Bronchial epithelial cell (primary cell): ENCODE results near the gene MMP23B. TPM values are rescaled to one million over a fixed set of nuclear protein-coding genes. Genes with fewer than 3 reads are reported as not detected.

Experiments used
- DNase-seq: peaks from one replicate; pipeline ENCODE4 v3.0.0-alpha.2; 2010; ENCODE audit warnings: low read depth
- FAIRE-seq: peaks from 2 replicates; lab custom pipeline; 2011; peaks lifted over from hg19 to GRCh38; lab: Jason Lieb, UNC
- H3K27me3 ChIP-seq: 2 replicates; pipeline ENCODE4 v1.5.1; 2011; ENCODE audit warnings: low read length; ENCODE audit not compliant: control insufficient read depth, insufficient read depth
- H3K36me3 ChIP-seq: 2 replicates; pipeline ENCODE4 v1.5.1; 2011; ENCODE audit warnings: low read length; ENCODE audit not compliant: control insufficient read depth, insufficient read depth
- H3K4me3 ChIP-seq: 2 replicates; pipeline ENCODE4 v1.5.1; 2011; ENCODE audit warnings: mild to moderate bottlenecking, low read depth, low read length, control low read depth
- CTCF ChIP-seq: IDR thresholded peaks from 2 replicates; pipeline ENCODE4 v1.5.1; 2011; ENCODE audit warnings: mild to moderate bottlenecking, moderate library complexity, low read length, control low read depth, inconsistent platforms; ENCODE audit not compliant: insufficient read depth, severe bottlenecking
- total RNA-seq: library from RNA; depleted of rRNA; stranded (reverse); fragments of >200 nt; gene quantifications from 2 replicates; pipeline ENCODE4 v1.2.1, GENCODE V29; 2014

Gene MMP23B
- total RNA-seq, 1 donor from 2014 or later = 0.26 TPM

- TF ChIP-seq CTCF = no peak
- no peaks in the 10 kb centered on the region for H3K36me3 ChIP-seq
- no peaks in the 10 kb centered on the region for H3K27me3 ChIP-seq
- DNase-seq = no peak
- FAIRE-seq = no peak
- no peak overlapping the region for H3K4me3 ChIP-seq
Observed at GRCh38 chr1:1602304-1602967, 29.5 kb upstream of the MMP23B start.

GRCh38 chr1:1602968-1603506, 28.9 kb upstream of the MMP23B start:
- DNase-seq (no peak), FAIRE-seq (no peak)
- no peaks in the 10 kb centered on the region for H3K36me3 ChIP-seq
- no peak for TF ChIP-seq CTCF
- no peaks in the 10 kb centered on the region for H3K27me3 ChIP-seq
- H3K4me3 ChIP-seq = no peak overlapping the region

GRCh38 chr1:1603671-1604373, 28.2 kb upstream of the MMP23B start:
- H3K4me3 ChIP-seq = no peak overlapping the region
- no peaks in the 10 kb centered on the region for H3K36me3 ChIP-seq
- no peak for TF ChIP-seq CTCF
- DNase-seq (no peak), FAIRE-seq (no peak)
- H3K27me3 ChIP-seq = no peaks in the 10 kb centered on the region

GRCh38 chr1:1604374-1605033, 27.5 kb upstream of the MMP23B start:
- no peak for DNase-seq
- Histone ChIP-seq H3K27me3 (no peaks in the 10 kb centered on the region), H3K4me3 (no peak overlapping the region), H3K36me3 (no peaks in the 10 kb centered on the region)
- no peak for FAIRE-seq
- TF ChIP-seq CTCF = no peak

GRCh38 chr1:1605034-1605591, 26.9 kb upstream of the MMP23B start:
- H3K4me3 ChIP-seq = no peak overlapping the region
- TF ChIP-seq CTCF = no peak
- DNase-seq (no peak), FAIRE-seq (no peak)
- H3K36me3 ChIP-seq = no peaks in the 10 kb centered on the region
- H3K27me3 ChIP-seq = no peaks in the 10 kb centered on the region
